Esophagus (tissue), 2 donors: ENCODE data around the gene TTC7B. TPM values are rescaled to one million over a fixed set of nuclear protein-coding genes. Genes with fewer than 3 reads are reported as not detected.

Experiments used
- H3K27ac ChIP-seq, 2 donors: one replicate each; pipeline ENCODE4 v1.5.1; 2013; ENCODE audit warnings: low read depth in 2 of 2, mild to moderate bottlenecking in 2 of 2, inconsistent platforms in 1 of 2, low read length in 1 of 2, moderate library complexity in 1 of 2
- H3K27me3 ChIP-seq, 2 donors: one replicate each; pipeline ENCODE4 v1.6.1; 2013; ENCODE audit warnings: low read length in 2 of 2, control low read depth in 1 of 2, mild to moderate bottlenecking in 1 of 2; ENCODE audit not compliant: insufficient read depth in 2 of 2, control insufficient read depth in 1 of 2
- H3K36me3 ChIP-seq, 2 donors: one replicate each; pipeline ENCODE4 v1.6.1; 2013; ENCODE audit warnings: low read length in 1 of 2; ENCODE audit not compliant: control insufficient read depth in 2 of 2, insufficient read depth in 2 of 2
- H3K4me1 ChIP-seq, 2 donors: one replicate each; pipeline ENCODE4 v1.6.1; 2013; ENCODE audit warnings: low read length in 1 of 2; ENCODE audit not compliant: control insufficient read depth in 2 of 2, insufficient read depth in 2 of 2
- H3K4me3 ChIP-seq, 2 donors: one replicate each; pipeline ENCODE4 v1.5.1; 2013; ENCODE audit warnings: low read length in 2 of 2, mild to moderate bottlenecking in 2 of 2, low read depth in 1 of 2, moderate library complexity in 1 of 2
- H3K9me3 ChIP-seq, 2 donors: one replicate each; pipeline ENCODE4 v1.6.1; 2013; ENCODE audit warnings: mild to moderate bottlenecking in 2 of 2, low read depth in 1 of 2, low read length in 1 of 2, moderate library complexity in 1 of 2; ENCODE audit not compliant: control insufficient read depth in 2 of 2, insufficient read depth in 1 of 2
- WGBS, 2 donors: extraction: QIAGEN DNeasy Blood & Tissue Kit; methylation state at CpG; one replicate each; pipeline ENCODE4 v1.1.7; 2013; 5-methylcytosine and 5-hydroxymethylcytosine counted together
- polyA plus RNA-seq, 2 donors: library from polyadenylated mRNA; stranded (reverse); fragments of 200-250 nt; gene quantifications; one replicate each; pipeline ENCODE4 v1.2.3, GENCODE V29; 2013
- donor health status: healthy with polysubstance abuse.
- donor health status: Bipolar disorder and iron deficiency.

TTC7B gene
- polyA plus RNA-seq, 2 donors = 2.7 to 6.0 TPM

DNA sequence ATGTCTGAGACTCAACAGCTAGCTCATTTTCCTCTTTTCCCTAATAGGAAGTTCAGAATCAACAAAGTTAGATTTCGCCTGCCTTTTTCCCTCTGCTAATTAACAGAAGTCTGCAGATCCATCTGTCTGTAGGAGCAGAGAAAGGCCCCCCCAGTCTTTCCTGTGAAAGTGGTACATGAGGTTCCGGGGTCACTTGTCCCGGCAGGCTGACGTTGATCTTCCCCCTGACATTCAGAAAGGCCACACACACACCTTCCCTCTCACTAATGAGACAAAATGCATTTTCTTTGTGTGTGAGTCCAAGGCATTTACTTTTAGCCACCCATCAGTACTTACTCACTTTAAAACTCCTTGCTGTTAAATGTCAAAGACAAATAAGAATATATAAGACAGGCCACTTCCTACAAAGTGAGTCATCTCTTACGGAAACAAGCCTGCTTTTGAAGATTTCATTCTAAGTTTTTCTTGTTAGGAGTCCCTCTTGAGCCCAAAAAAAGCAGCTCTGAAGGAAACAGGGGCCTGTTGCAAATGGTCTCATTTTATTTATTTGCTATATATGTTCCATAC is 138.7 kb downstream of the TTC7B start:
- WGBS, 2 donors = 40 to 58% methylated on average over 5 of the region's 5 CpGs
- Histone ChIP-seq H3K4me1 (peaks cover 0 to 11% of the 10 kb centered on the region in 2 donors), H3K27ac (peak overlapping the region; percentile 74 to 75), H3K9me3 (no peaks in the 10 kb centered on the region), H3K4me3 (no peak overlapping the region), H3K36me3 (no peaks in the 10 kb centered on the region), H3K27me3 (no peaks in the 10 kb centered on the region)

DNA sequence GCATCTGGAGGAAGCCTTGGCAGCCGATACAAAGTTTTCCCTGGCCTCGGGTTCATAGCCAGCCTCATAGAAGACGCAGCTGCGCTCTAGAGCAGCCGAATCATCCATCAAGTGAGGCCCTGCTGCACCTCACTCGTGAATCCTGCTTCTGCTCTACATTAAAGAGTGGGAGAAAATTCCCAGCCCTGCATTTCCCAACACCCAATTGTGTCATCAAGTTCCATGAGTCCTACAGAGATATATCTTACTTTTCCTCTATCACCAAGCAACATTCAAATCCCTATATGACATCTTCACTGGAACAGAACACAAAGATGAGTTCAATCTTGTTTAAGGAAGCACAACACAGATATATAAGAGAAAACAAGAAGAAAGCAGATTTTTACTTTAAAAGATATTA is 139.3 kb downstream of the TTC7B start:
- no peaks in the 10 kb centered on the region for H3K9me3 ChIP-seq
- no peak overlapping the region for H3K4me3 ChIP-seq
- peaks cover 0 to 9% of the 10 kb centered on the region in 2 donors for H3K4me1 ChIP-seq
- WGBS, 2 donors = 78 to 91% methylated on average over 6 of the region's 6 CpGs
- no peaks in the 10 kb centered on the region for H3K27me3 ChIP-seq
- peaks cover 0 to under 1% of the 10 kb centered on the region in 2 donors for H3K36me3 ChIP-seq
- H3K27ac ChIP-seq = peak overlapping the region in 1 of 2 donors; percentile 26

DNA sequence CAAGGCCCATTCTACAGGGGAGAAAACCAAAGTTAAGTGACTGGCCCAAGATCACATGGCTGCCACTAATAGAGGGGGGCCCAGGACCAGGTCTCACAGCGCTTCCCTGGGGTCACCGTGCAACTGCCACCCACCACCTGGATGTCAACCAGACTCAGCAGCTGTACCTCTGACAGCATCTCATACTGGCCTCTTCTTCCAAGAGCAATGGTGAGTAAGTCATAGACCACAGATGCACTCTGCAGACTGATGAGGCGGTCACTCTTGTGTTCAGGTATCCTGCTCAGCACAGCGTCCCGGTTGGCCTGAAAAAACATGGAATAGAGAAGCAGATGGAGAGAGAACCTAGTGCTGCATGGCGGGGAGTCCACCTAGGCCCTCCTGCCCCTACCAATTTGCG is 139.9 kb downstream of the TTC7B start:
- Histone ChIP-seq H3K4me3 (no peak overlapping the region), H3K9me3 (no peaks in the 10 kb centered on the region), H3K4me1 (peaks cover 0 to 13% of the 10 kb centered on the region in 2 donors), H3K36me3 (peaks cover 0 to 1% of the 10 kb centered on the region in 2 donors), H3K27me3 (no peaks in the 10 kb centered on the region), H3K27ac (no peak overlapping the region)
- 85 to 87% methylated on average over 7 of the region's 7 CpGs for WGBS, 2 donors

DNA sequence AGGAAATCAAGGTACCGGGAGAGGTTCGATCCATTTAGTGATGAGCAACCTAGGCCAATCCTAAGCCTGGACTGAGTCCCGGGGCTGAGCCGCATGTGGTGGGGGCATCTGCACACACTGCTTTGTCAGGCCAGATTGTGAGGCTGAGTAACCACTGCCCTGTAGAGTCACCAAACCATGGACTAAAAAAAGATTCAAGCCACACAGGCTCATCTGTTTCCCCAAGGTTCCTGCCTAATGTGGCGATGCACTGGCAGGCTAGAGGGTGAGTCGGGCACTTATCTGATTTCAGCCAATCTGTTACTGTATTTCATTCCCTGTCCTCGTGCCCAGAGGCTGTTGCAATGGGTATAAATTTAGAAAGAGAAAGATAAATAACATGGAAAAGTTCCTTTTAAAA is 140.8 kb downstream of the TTC7B start:
- H3K4me3 ChIP-seq = no peak overlapping the region
- peaks cover 0 to 1% of the 10 kb centered on the region in 2 donors for H3K36me3 ChIP-seq
- H3K27ac ChIP-seq = no peak overlapping the region
- H3K4me1 ChIP-seq = peaks cover 0 to 13% of the 10 kb centered on the region in 2 donors
- no peaks in the 10 kb centered on the region for H3K9me3 ChIP-seq
- 65 to 73% methylated on average over 7 of the region's 7 CpGs for WGBS, 2 donors
- no peaks in the 10 kb centered on the region for H3K27me3 ChIP-seq

DNA sequence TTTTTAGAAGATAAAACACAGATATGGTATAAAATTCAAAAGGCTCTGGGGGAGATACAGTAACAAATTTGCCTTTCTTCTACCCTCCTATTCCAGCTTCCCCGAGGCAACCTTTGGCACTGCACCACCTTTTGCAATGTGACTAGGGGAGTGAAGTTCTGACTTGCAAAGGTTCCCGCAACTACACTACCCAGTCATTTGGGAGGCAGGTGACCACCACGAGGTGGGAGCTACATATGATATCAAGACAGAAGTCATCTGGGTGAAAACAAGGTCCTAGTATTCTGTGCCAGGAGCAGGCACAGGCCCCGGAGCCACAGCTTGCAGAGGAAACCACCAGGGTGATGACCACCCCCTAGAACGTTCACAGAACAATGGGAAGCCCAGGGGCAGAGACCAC is 141.5 kb downstream of the TTC7B start:
- H3K27me3 ChIP-seq = no peaks in the 10 kb centered on the region
- no peaks in the 10 kb centered on the region for H3K9me3 ChIP-seq
- 67 to 84% methylated on average over 5 of the region's 5 CpGs for WGBS, 2 donors
- no peak overlapping the region for H3K27ac ChIP-seq
- peaks cover 0 to 1% of the 10 kb centered on the region in 2 donors for H3K36me3 ChIP-seq
- peaks cover 0 to 13% of the 10 kb centered on the region in 2 donors for H3K4me1 ChIP-seq
- no peak overlapping the region for H3K4me3 ChIP-seq

DNA sequence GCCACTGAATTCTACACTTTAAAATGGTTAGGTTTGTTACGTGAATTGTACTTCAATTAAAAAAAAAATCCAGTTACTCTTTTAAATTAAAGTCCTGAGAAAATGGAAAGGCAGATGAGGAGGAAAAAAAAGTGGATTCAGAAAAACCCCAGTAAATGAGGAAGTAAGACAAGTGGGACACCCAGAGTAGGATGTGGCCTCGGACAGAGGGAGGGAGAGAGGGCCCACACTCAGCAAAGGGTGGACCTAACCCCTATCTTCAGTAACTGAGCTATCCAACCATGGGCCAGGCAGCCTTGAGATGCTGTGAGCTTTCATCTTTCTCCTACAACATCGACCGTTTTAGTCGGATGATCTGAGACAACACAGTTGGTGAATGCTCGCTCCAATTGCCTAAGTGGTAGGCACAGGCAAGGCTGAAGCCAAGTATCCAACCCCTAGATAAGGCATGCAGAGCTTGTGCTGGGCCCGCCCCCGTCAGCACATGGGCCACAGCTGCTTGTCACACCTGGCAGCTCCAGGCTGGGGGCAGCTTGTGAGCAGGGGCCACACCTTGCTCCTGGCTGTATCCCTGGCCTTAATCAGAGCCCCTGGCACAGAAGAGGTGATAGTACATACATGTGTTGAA is 142.1 kb downstream of the TTC7B start:
- 75 to 81% methylated on average over 8 of the region's 8 CpGs for WGBS, 2 donors
- no peaks in the 10 kb centered on the region for H3K9me3 ChIP-seq
- peak overlapping the region in 1 of 2 donors; percentile 27 for H3K27ac ChIP-seq
- peaks cover 0 to 1% of the 10 kb centered on the region in 2 donors for H3K36me3 ChIP-seq
- H3K4me3 ChIP-seq = no peak overlapping the region
- peaks cover 0 to 13% of the 10 kb centered on the region in 2 donors for H3K4me1 ChIP-seq
- no peaks in the 10 kb centered on the region for H3K27me3 ChIP-seq

DNA sequence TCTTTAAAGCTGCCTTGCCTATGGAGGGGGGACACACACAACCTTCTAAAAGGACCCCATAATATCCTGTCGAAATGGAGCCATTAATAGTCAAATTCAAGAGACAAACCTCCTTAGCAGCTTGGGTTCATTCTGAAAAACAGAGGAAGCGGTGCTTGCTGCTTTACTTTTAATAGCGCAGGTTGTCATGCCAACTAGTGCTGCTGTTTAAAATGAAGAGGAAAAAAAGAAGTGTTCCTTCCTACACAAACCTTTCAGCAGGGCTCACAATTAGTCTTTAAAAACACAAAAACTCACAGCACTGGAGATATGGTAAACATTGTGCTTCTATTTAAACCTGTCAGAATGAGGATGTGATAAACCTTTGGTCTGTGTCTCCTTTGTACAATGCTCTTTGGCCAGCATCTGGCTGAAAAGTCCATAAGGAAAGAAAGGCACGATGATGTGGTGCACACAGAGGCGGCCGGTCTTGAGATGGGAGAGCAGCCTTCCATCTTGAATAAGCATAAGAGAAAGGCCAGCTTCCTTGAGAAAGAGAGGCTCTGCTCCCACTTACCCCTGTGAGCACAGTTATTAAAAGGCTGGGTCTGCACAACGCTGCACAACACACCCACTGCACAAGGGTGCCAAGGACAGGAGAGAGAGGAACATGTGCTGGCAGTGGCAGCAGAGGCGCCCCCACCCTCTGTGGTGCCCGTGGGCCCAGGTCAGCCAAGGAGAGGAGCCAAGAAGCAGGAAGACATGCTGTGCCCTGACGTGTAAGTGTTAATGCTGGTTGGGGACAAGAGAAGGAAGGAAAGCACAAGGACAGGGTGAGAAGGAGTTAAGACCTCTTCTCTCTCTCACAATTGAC is 144.6 kb downstream of the TTC7B start:
- Histone ChIP-seq H3K36me3 (peaks cover 0 to 1% of the 10 kb centered on the region in 2 donors), H3K9me3 (no peaks in the 10 kb centered on the region), H3K4me1 (peaks cover 0 to 8% of the 10 kb centered on the region in 2 donors), H3K4me3 (no peak overlapping the region), H3K27ac (no peak overlapping the region), H3K27me3 (no peaks in the 10 kb centered on the region)
- 53 to 57% methylated on average over 10 of the region's 10 CpGs for WGBS, 2 donors

DNA sequence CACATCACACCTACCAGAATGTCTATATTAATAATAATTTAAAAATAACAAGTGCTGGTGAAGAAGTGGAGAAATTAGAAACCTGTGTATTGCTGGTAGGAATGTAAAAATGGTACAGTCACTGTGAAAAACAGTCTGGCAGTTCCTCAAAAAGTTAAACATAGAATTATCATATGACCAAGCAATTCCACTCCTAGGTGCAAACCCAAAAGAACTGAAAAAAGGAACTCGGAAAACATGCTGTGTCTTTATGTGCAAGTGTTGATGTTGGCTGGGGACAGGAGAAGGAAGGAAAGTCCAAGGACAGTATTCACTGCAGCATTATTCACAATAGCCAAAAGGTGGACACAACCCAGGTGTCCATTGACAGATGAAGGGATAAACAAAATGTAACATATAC is 146.5 kb downstream of the TTC7B start:
- Histone ChIP-seq H3K36me3 (peaks cover 0 to 1% of the 10 kb centered on the region in 2 donors), H3K4me3 (no peak overlapping the region), H3K4me1 (peaks cover 0 to 8% of the 10 kb centered on the region in 2 donors), H3K27me3 (no peaks in the 10 kb centered on the region), H3K9me3 (no peaks in the 10 kb centered on the region), H3K27ac (no peak overlapping the region)
- WGBS, 2 donors = 96 to 100% methylated on average over 1 of the region's 1 CpG

DNA sequence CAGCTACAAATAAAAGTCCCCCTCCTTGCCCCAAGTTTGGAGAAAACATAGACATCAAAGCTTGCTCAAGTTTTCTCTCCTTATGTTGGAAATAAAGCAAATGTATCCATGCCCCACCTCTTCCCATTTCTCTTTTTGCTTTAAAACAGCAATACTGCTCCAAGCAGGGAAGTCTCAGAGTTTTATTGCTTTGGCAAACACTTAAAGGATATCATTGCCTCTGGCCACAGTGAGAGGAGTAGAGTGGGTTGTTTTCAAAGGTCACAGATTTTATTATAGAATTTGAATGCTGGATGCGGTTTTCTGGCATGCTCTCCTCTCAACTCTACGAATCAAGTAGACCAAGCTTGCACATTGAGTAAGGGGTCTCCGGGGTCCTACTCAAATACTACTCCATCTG is 149.7 kb downstream of the TTC7B start:
- no peaks in the 10 kb centered on the region for H3K4me1 ChIP-seq
- H3K36me3 ChIP-seq = no peaks in the 10 kb centered on the region
- H3K27me3 ChIP-seq = no peaks in the 10 kb centered on the region
- H3K9me3 ChIP-seq = no peaks in the 10 kb centered on the region
- H3K4me3 ChIP-seq = no peak overlapping the region
- 57 to 73% methylated on average over 3 of the region's 3 CpGs for WGBS, 2 donors
- H3K27ac ChIP-seq = no peak overlapping the region
